ENCODE measurements around the gene ZIM2. TPM values are rescaled to one million over a fixed set of nuclear protein-coding genes. Genes with fewer than 3 reads are reported as not detected.

The ZIM2 gene
- polyA plus RNA-seq, 2 donors = 0.01 TPM; not detected in 1

DNA sequence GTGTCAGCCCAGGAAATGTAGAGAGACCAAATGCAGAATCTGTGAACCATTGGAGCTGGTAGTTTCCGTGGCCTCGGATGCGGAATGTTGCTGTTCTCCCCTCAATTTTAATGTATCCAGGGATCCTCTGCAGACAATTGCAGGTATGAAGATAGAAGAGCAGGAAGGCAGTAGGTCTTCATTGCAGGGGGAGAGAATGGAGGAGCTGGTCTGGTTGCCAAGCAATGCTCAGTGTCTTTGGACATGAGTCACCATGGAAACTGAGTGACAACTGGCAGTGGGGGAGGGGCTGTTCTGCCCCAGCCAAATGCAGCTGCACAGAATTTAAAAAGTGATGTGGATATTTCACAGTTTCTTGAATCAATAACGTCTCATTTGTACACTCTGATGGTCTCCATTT lies 112.8 kb downstream of the ZIM2 start:
- Histone ChIP-seq H3K36me3 (ENCODE audit: control insufficient read depth in 2 of 2, insufficient read depth in 2 of 2, low read length in 1 of 2) (no peaks in the 10 kb centered on the region), H3K4me3 (ENCODE audit: low read depth in 1 of 2, low read length in 2 of 2) (no peak overlapping the region), H3K27me3 (ENCODE audit: control insufficient read depth in 1 of 2, insufficient read depth in 2 of 2, low read length in 2 of 2) (no peaks in the 10 kb centered on the region), H3K9me3 (ENCODE audit: control insufficient read depth in 2 of 2, insufficient read depth in 1 of 2, low read depth in 1 of 2, low read length in 1 of 2) (peaks cover 0 to 8% of the 10 kb centered on the region in 2 donors), H3K4me1 (ENCODE audit: control insufficient read depth in 2 of 2, insufficient read depth in 2 of 2, low read length in 1 of 2) (no peaks in the 10 kb centered on the region), H3K27ac (ENCODE audit: low read depth in 2 of 2, low read length in 1 of 2) (no peak overlapping the region)
- WGBS, 2 donors = 66 to 72% methylated on average over 4 of the region's 4 CpGs

DNA sequence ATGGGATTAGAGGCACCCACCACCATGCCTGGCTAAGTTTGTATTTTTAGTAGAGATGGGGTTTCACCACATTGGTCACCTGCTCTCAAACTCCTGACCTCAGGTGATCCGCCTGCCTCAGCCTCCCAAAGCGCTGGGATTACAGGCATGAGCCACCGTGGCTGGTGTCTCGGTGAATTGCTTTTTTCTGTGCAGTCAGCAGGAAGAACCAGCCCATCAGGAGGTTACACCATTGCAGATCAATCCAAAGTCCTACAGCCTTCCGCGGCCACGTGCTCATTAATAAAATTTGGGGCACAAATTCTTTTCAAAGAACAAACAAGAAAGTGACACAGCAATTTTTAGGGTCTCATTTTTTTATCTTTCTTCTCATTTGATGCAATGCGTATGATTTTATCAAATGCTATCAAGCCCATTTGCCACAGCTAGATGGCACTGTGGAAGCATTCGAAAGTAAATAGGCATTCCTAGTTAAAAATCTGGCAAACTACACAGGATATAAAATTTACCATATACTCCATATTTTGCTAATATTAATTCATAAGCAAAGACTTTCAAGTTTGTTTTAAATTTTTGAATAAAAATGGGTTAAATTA lies 114.6 kb downstream of the ZIM2 start:
- no peaks in the 10 kb centered on the region for H3K27me3 ChIP-seq (ENCODE audit: control insufficient read depth in 1 of 2, insufficient read depth in 2 of 2, low read length in 2 of 2)
- no peak overlapping the region for H3K4me3 ChIP-seq (ENCODE audit: low read depth in 1 of 2, low read length in 2 of 2)
- H3K4me1 ChIP-seq (ENCODE audit: control insufficient read depth in 2 of 2, insufficient read depth in 2 of 2, low read length in 1 of 2) = no peaks in the 10 kb centered on the region
- H3K27ac ChIP-seq (ENCODE audit: low read depth in 2 of 2, low read length in 1 of 2) = no peak overlapping the region
- H3K36me3 ChIP-seq (ENCODE audit: control insufficient read depth in 2 of 2, insufficient read depth in 2 of 2, low read length in 1 of 2) = no peaks in the 10 kb centered on the region
- 30 to 32% methylated on average over 9 of the region's 9 CpGs for WGBS, 2 donors
- H3K9me3 ChIP-seq (ENCODE audit: control insufficient read depth in 2 of 2, insufficient read depth in 1 of 2, low read depth in 1 of 2, low read length in 1 of 2) = peaks cover 0 to 8% of the 10 kb centered on the region in 2 donors

Other genes starting within 250 kb of the ZIM2 start
- gene ZNF71, start 245.4 kb downstream of the ZIM2 start, polyA plus RNA-seq = 1 to 10 TPM; 1.3 to 1.9 TPM
- under 1 TPM in 1 of 2 donors, not detected in 1; 0.05 TPM for gene SMIM17, start 197.6 kb downstream of the ZIM2 start, polyA plus RNA-seq
- under 1 TPM; 0.12 to 0.18 TPM for gene ZNF835, start 169.0 kb downstream of the ZIM2 start, polyA plus RNA-seq
- gene PEG3, start within 50 bp of the ZIM2 start, polyA plus RNA-seq = under 1 TPM; 0.52 to 0.63 TPM

All from esophagus (tissue), 2 donors.